OCI-LY3 (cell line): ENCODE results near the gene SLC12A1.
A peak's percentile ranks its signal among the peaks of the same experiment; 100 is the strongest.

Experiments
- H2AFZ ChIP-seq: fragments of 200-600, 300-600 bp; shearing (Covaris generic); 2 replicates; pipeline ENCODE4 v1.6.0; 2014; ENCODE audit warnings: antibody characterized with exemption, low read depth, low read length
- H3K27ac ChIP-seq: fragments of 200-600, 300-600 bp; sonication (generic); 2 replicates; pipeline ENCODE4 v1.5.1; 2014; ENCODE audit warnings: mild to moderate bottlenecking, low read length, moderate library complexity, mixed read lengths
- H3K27me3 ChIP-seq: fragments of 200-600, 300-600 bp; sonication (generic); 2 replicates; pipeline ENCODE4 v1.6.1; 2014; ENCODE audit warnings: low read depth, low read length, mixed read lengths
- H3K36me3 ChIP-seq: fragments of 200-600, 300-600 bp; sonication (generic); replicated peaks from 2 replicates; pipeline ENCODE3; 2014; ENCODE audit warnings: low read depth, low read length, mixed read lengths
- H3K4me1 ChIP-seq: fragments of 300-600, 200-600 bp; sonication (generic); 2 replicates; pipeline ENCODE4 v1.6.1; 2014; ENCODE audit warnings: low read length, mixed read lengths
- H3K4me2 ChIP-seq: fragments of 200-600, 300-600 bp; sonication (generic); 2 replicates; pipeline ENCODE4 v1.6.1; 2014; ENCODE audit warnings: low read length, mixed read lengths
- H3K4me3 ChIP-seq: fragments of 300-600, 200-600 bp; sonication (generic); 2 replicates; pipeline ENCODE4 v1.5.1; 2014; ENCODE audit warnings: antibody characterized with exemption, mild to moderate bottlenecking, low read length, moderate library complexity
- H3K79me2 ChIP-seq: fragments of 300-600, 200-600 bp; shearing (Covaris generic); 2 replicates; pipeline ENCODE4 v1.6.1; 2014; ENCODE audit warnings: mild to moderate bottlenecking, low read length, mixed read lengths
- H3K9ac ChIP-seq: fragments of 300-600, 200-600 bp; shearing (Covaris generic); 2 replicates; pipeline ENCODE4 v1.6.0; 2014; ENCODE audit warnings: mild to moderate bottlenecking, low read length, moderate library complexity
- H3K9me3 ChIP-seq: fragments of 200-600, 300-600 bp; shearing (Covaris generic); 2 replicates; pipeline ENCODE4 v1.6.1; 2014; ENCODE audit warnings: low read length, mixed read lengths; ENCODE audit not compliant: insufficient read depth
- H4K20me1 ChIP-seq: fragments of 200-600, 300-600 bp; sonication (generic); 2 replicates; pipeline ENCODE4 v1.6.1; 2016; ENCODE audit warnings: low read length, mixed read lengths; ENCODE audit not compliant: insufficient read depth
- EZH2phosphoT487 ChIP-seq: fragments of 200-600 bp; shearing (Covaris generic); IDR thresholded peaks from 2 replicates; pipeline ENCODE4 v1.6.1; 2018; ENCODE audit warnings: antibody characterized with exemption, mixed run types, low read depth
- TF ChIP-seq, protein P1 (sequence below): fragments of 200-600, 300-600 bp; sonication (generic); IDR thresholded peaks from 2 replicates; pipeline ENCODE4 v1.5.1; 2014; ENCODE audit warnings: antibody characterized with exemption, low read length, low read depth

SLC12A1 gene

DNA sequence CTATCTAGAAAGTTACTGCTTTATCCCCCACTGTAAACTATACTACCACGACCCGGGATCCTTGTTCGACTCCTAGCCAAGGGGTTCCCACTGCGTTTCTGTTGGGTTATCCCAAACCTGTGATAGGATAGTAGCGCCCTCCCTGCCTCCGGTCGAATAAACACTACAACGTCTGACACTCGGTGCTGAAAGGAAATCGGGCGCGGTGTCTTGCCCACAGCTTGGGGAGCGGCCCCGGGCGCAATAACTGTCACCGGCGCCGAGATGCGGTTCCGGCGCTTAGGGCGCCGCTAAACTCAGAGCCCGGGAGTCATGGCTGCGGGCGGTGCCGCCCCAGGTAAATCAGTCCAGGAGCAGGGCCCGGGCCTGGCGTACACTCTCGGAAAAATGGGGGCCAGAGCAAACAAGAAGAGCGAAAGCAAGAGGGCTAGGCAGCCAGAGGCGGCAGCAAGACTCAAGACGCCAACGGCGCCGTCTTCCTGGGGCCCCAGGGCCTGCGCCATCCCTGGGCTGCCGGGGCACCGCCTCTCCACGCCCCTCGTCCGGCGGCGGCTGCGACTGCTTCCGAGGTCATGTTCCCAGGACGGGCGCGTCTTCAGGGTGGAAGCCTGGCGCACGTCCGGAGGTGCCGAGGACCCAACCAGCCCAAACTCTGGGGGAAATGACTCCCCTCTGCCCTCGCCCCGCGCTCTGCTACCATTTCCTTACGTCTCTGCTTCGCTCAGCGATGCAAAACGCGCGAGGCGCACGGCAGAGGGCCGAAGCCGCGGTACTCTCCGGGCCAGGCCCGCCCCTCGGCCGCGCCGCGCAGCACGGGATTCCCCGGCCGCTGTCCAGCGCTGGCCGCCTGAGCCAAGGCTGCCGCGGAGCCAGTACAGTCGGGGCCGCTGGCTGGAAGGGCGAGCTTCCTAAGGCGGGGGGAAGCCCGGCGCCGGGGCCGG lies 125.0 kb downstream of the SLC12A1 start, which contains the start of gene DUT:
TSS of gene DUT (plus strand) at position 575 of the 941 bp plus-strand sequence. CDS start at position 662, 87 bp downstream.
- H3K79me2 ChIP-seq = peaks cover 57% of the 10 kb centered on the region

DNA sequence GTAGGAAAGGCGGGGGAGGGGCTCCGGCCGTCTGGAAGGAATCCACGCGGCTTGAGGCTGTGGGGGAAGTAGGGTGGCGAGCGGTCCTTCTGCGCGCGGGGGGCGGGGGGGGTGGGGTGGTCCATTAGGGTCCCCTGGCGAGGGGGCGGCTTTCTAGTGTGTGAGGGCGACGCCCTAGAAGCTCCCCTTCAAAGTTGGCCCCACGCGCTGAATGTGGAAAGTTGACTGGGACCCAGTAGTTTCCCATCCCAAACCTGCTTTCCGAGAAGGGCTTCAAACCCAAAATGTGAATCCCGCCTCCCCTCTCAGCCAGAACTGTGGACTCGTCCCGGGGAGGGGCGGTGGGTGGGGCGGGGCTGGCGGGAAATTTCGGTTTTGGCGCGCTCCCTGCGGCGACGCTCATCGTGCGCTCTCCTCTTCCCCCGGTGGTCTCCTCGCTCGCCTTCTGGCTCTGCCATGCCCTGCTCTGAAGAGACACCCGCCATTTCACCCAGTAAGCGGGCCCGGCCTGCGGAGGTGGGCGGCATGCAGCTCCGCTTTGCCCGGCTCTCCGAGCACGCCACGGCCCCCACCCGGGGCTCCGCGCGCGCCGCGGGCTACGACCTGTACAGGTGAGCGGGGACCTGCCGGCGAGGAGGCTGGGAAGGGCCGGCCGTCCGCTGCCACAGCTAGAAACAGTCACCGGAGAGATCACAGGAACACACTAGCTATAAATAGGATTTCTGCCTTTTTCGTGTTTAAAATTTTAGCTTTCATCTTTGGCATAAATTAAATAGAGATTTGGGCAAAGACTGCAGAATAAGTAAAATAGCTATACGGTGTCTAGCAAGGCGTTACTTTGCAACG lies 125.9 kb downstream of the SLC12A1 start:
- H3K9ac ChIP-seq = peak overlapping the region; percentile 97
- peak overlapping the region; percentile 85 for H3K4me2 ChIP-seq
- H3K4me1 ChIP-seq = peaks cover 24% of the 10 kb centered on the region
- TF ChIP-seq EZH2phosphoT487 = no peak
- TF ChIP-seq, protein P1, sequence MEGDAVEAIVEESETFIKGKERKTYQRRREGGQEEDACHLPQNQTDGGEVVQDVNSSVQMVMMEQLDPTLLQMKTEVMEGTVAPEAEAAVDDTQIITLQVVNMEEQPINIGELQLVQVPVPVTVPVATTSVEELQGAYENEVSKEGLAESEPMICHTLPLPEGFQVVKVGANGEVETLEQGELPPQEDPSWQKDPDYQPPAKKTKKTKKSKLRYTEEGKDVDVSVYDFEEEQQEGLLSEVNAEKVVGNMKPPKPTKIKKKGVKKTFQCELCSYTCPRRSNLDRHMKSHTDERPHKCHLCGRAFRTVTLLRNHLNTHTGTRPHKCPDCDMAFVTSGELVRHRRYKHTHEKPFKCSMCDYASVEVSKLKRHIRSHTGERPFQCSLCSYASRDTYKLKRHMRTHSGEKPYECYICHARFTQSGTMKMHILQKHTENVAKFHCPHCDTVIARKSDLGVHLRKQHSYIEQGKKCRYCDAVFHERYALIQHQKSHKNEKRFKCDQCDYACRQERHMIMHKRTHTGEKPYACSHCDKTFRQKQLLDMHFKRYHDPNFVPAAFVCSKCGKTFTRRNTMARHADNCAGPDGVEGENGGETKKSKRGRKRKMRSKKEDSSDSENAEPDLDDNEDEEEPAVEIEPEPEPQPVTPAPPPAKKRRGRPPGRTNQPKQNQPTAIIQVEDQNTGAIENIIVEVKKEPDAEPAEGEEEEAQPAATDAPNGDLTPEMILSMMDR = no peak
- H3K79me2 ChIP-seq = peaks cover 64% of the 10 kb centered on the region
- H3K36me3 ChIP-seq = peaks cover 35% of the 10 kb centered on the region
- no peaks in the 10 kb centered on the region for H3K9me3 ChIP-seq
- H3K4me3 ChIP-seq = peak overlapping the region; percentile 95
- H2AFZ ChIP-seq = peak overlapping the region; percentile 49; the same call in 1 of the 2 replicates
- peaks cover 25% of the 10 kb centered on the region for H4K20me1 ChIP-seq
- no peaks in the 10 kb centered on the region for H3K27me3 ChIP-seq
- peak overlapping the region; percentile 82 for H3K27ac ChIP-seq

More for the DNA sequence above, 125.0 kb downstream of the SLC12A1 start, which contains the start of gene DUT:
- Histone ChIP-seq H3K9me3 (no peaks in the 10 kb centered on the region), H4K20me1 (peaks cover 23% of the 10 kb centered on the region; the same call in 1 of the 2 replicates), H3K36me3 (peaks cover 35% of the 10 kb centered on the region), H3K4me2 (peak within 1 kb of the TSS; percentile 85), H3K9ac (peak within 1 kb of the TSS; percentile 97), H3K4me3 (peak within 1 kb of the TSS; percentile 95), H3K27ac (peak within 1 kb of the TSS; percentile 82), H2AFZ (peak within 1 kb of the TSS; percentile 55), H3K27me3 (no peaks in the 10 kb centered on the region), H3K4me1 (peaks cover 33% of the 10 kb centered on the region)
- no peak for TF ChIP-seq EZH2phosphoT487
- TF ChIP-seq, protein P1 = peak; percentile 17; the same call in 1 of the 2 replicates

DNA sequence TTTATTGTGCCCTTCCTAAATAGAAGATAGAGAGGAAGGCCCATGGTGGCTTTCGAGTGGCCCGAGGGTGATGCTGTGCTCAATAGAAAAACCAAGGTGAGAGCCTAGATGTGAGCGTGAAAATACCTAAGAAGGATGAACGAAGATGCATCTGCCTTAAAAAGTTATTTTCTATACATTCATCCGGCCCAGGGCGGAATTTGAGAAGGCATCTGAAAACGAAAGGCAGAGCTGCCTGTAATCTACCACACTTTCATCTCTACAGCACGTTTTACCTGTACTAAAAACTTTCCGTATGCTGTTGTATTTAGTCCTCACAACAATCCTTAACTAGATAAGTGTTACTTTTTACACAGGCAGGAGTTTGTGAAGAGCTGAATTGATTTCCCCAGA lies 126.5 kb downstream of the SLC12A1 start:
- no peak overlapping the region for H2AFZ ChIP-seq
- peak overlapping the region; percentile 97 for H3K9ac ChIP-seq

More for the DNA sequence above, 126.5 kb downstream of the SLC12A1 start:
- peak overlapping the region; percentile 85 for H3K4me2 ChIP-seq
- peaks cover 21% of the 10 kb centered on the region for H3K4me1 ChIP-seq
- peaks cover 25% of the 10 kb centered on the region for H4K20me1 ChIP-seq
- peaks cover 70% of the 10 kb centered on the region for H3K79me2 ChIP-seq
- no peaks in the 10 kb centered on the region for H3K9me3 ChIP-seq
- H3K4me3 ChIP-seq = peak overlapping the region; percentile 95
- peaks cover 40% of the 10 kb centered on the region for H3K36me3 ChIP-seq
- H3K27ac ChIP-seq = peak overlapping the region; percentile 82
- no peaks in the 10 kb centered on the region for H3K27me3 ChIP-seq
- no peak for TF ChIP-seq EZH2phosphoT487
- TF ChIP-seq, protein P1 = no peak
